Caco-2 (cell line): Measurements from ENCODE around the gene ALOXE3. TPM values are rescaled to one million over a fixed set of nuclear protein-coding genes. Genes with fewer than 3 reads are reported as not detected.

Source experiments
- BruUV-seq: library from RNA; stranded (reverse); fragments of 400-500 nt; replicated peaks from 2 replicates; lab custom pipeline; 2021; lab: Mats Ljungman, UMichigan
- CTCF ChIA-PET: fragments of 300-600 bp; sonication (Branson Sonifier 250); formaldehyde crosslinking; loops from one replicate; lab custom pipeline; 2022; ENCODE audit warnings: antibody characterized with exemption; lab: Charles Lee
- POLR2A ChIA-PET: fragments of 300-600 bp; sonication (Branson Sonifier 250); formaldehyde crosslinking; loops from one replicate; lab custom pipeline; 2022; ENCODE audit warnings: antibody characterized with exemption; lab: Charles Lee
- DNase-seq, 2 experiments: peaks; one replicate each; pipeline versions ENCODE4 v3.0.0 to v3.0.0-alpha.2; 2020 to 2022
- H3K27me3 ChIP-seq: replicated peaks from 2 replicates; pipeline ENCODE4 v1.6.0; 2011; ENCODE audit warnings: low read length; ENCODE audit not compliant: control insufficient read depth, insufficient read depth
- H3K36me3 ChIP-seq: 2 replicates; pipeline ENCODE4 v1.5.1; 2011; ENCODE audit warnings: low read length; ENCODE audit not compliant: control insufficient read depth, insufficient read depth
- H3K4me1 ChIP-seq: fragments of 250-450 bp; sonication (Bioruptor Pico); 2 replicates; pipeline ENCODE4 v1.5.1; 2020; ENCODE audit warnings: mild to moderate bottlenecking
- H3K4me3 ChIP-seq: 2 replicates; pipeline ENCODE4 v1.5.1; 2011; ENCODE audit warnings: low read depth, mild to moderate bottlenecking, control low read depth, low read length
- H3K9me3 ChIP-seq: fragments of 250-450 bp; sonication (Bioruptor Pico); 2 replicates; pipeline ENCODE4 v1.5.1; 2020; ENCODE audit warnings: mild to moderate bottlenecking, moderate library complexity
- H3K27ac Mint-ChIP-seq: one replicate; pipeline ENCODE4 v1.8.0; 2022; ENCODE audit warnings: mixed read lengths; ENCODE audit not compliant: unreplicated experiment
- H3K27me3 Mint-ChIP-seq: one replicate; pipeline ENCODE4 v1.8.0; 2022; ENCODE audit warnings: mixed read lengths; ENCODE audit not compliant: insufficient read depth, unreplicated experiment
- H3K36me3 Mint-ChIP-seq: one replicate; pipeline ENCODE4 v1.8.0; 2022; ENCODE audit warnings: mild to moderate bottlenecking, mixed read lengths; ENCODE audit not compliant: insufficient read depth, unreplicated experiment
- H3K4me1 Mint-ChIP-seq: one replicate; pipeline ENCODE4 v1.8.0; 2022; ENCODE audit warnings: low read depth, mixed read lengths; ENCODE audit not compliant: unreplicated experiment
- H3K4me3 Mint-ChIP-seq: one replicate; pipeline ENCODE4 v1.8.0; 2022; ENCODE audit warnings: mild to moderate bottlenecking, moderate library complexity, mixed read lengths; ENCODE audit not compliant: unreplicated experiment
- H3K9me3 Mint-ChIP-seq: one replicate; pipeline ENCODE4 v1.8.0; 2022; ENCODE audit warnings: mixed read lengths; ENCODE audit not compliant: unreplicated experiment
- CTCF ChIP-seq, 2 experiments: fragments of 200-600 bp in 1 of 2; IDR thresholded peaks; 1 replicate in 1 of 2; 2 replicates in 1 of 2; pipeline versions ENCODE4 v1.5.1 to v1.8.0; 2011 to 2022; ENCODE audit warnings: antibody characterized with exemption in 1 of 2, control low read depth in 1 of 2, inconsistent platforms in 1 of 2, low read depth in 1 of 2, low read length in 1 of 2, mild to moderate bottlenecking in 1 of 2, moderate library complexity in 1 of 2; ENCODE audit not compliant: insufficient read depth in 1 of 2, severe bottlenecking in 1 of 2, unreplicated experiment in 1 of 2
- intact Hi-C: fragments of 100-400 bp; cut with micrococcal nuclease; formaldehyde crosslinking; loops from one replicate; pipeline ENCODE4 v1.10.0; 2022; ENCODE audit not compliant: unreplicated experiment
- total RNA-seq: library from RNA; stranded (reverse); gene quantifications from 2 replicates; pipeline ENCODE4 v1.2.3, GENCODE V29; 2022

ALOXE3 gene
- total RNA-seq, 1 experiment from 2014 or later, result not detected

DNA sequence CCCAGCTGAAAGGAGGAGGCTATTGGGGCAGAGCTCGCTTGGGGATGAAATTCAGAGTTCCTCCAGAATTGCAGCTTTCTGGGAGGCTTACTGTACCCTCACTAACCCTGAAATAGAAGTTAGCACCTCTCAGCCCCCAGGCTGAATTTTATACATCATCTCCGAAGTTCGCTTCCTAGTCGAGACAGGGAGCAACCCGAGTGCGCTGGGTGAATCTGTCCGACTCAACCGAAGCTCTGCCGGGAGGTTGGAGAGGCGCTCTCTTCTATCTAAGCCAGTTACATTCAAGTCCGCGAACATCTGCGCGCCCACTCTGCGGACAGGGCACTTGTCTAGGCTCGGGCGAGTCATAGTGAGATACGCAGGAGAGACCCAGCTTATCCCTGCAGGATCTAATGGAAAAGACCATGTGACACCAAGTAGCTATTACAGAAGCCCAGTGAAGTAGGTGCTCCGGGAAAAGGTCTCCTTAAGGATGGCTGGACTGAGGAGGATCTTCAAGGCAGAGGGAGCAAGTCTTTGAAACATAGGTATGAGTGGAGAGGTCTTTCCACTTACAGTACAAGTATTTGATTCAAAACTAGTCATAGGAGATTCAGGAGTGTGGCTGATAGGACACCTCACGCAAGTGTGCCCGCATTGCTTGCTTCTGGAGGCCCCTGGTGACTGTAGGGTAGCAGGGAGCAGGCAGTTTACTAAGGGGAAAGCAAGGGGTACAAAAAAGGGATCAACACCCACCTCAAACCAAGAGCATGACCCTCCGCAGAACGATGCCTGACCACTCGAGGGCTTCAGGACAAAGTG lies 6.2 kb upstream of the ALOXE3 start:
- Histone ChIP-seq H3K4me3 (peak overlapping the region; percentile 37), H3K36me3 (no peaks in the 10 kb centered on the region), H3K4me1 (no peaks in the 10 kb centered on the region; the same call in 1 of the 2 replicates), H3K9me3 (no peaks in the 10 kb centered on the region), H3K27me3 (no peaks in the 10 kb centered on the region; the same call in 1 of the 2 replicates)
- CTCF ChIA-PET, result no interaction called here
- H3K9me3 Mint-ChIP-seq, result no peaks in the 10 kb centered on the region
- peak overlapping the region; percentile 87 for H3K4me3 Mint-ChIP-seq
- no peak for TF ChIP-seq CTCF (IDR thresholded peaks at IDR 0.05; ENCODE audit: insufficient read depth in 1 of 2, low read depth in 1 of 2, low read length in 1 of 2, severe bottlenecking in 1 of 2, unreplicated experiment in 1 of 2)
- peaks cover 50% of the 10 kb centered on the region for H3K36me3 Mint-ChIP-seq
- intact Hi-C loops, result loop anchor here (2.0 kb wide), 2 partner anchors 14 to 34 kb away; no protein-coding TSS in a partner anchor
- BruUV-seq, result no TSS peak
- no peak overlapping the region for H3K27ac Mint-ChIP-seq
- H3K4me1 Mint-ChIP-seq, result peaks cover 43% of the 10 kb centered on the region
- DNase-seq, result no peak
- POLR2A ChIA-PET, result interaction anchor here (0.8 kb wide), 1 partner anchor 32 kb away, joined by 3 read pairs; no protein-coding TSS in a partner anchor
- H3K27me3 Mint-ChIP-seq, result peaks cover 2% of the 10 kb centered on the region

GRCh38 chr17:8123695-8124349 lies 5.5 kb upstream of the ALOXE3 start, which contains the start of gene HES7:
TSS of gene HES7 (minus strand) at chr17:8124106. CDS start at chr17:8124084, 22 bp downstream.
- Histone ChIP-seq H3K9me3 (no peaks in the 10 kb centered on the region), H3K4me1 (no peaks in the 10 kb centered on the region; the same call in 1 of the 2 replicates), H3K27me3 (no peaks in the 10 kb centered on the region; the same call in 1 of the 2 replicates), H3K36me3 (no peaks in the 10 kb centered on the region), H3K4me3 (peak within 1 kb of the TSS; percentile 37)
- BruUV-seq, result no TSS peak
- ChIA-PET CTCF (interaction anchor here (0.7 kb wide), 1 partner anchor 99 kb away, joined by 3 read pairs; no protein-coding TSS in a partner anchor), POLR2A (interaction anchor here (0.8 kb wide), 1 partner anchor 33 kb away, joined by 3 read pairs; no protein-coding TSS in a partner anchor)
- Mint-ChIP-seq H3K4me1 (peaks cover 44% of the 10 kb centered on the region), H3K36me3 (peaks cover 56% of the 10 kb centered on the region), H3K4me3 (peak within 1 kb of the TSS; percentile 87), H3K27me3 (peaks cover 2% of the 10 kb centered on the region), H3K27ac (no peak within 1 kb of the TSS), H3K9me3 (no peaks in the 10 kb centered on the region)
- TF ChIP-seq CTCF (IDR thresholded peaks at IDR 0.05; ENCODE audit: insufficient read depth in 1 of 2, low read depth in 1 of 2, low read length in 1 of 2, severe bottlenecking in 1 of 2, unreplicated experiment in 1 of 2), result no peak
- DNase-seq, result no peak
- intact Hi-C loops, result loop anchor here (2.0 kb wide), 2 partner anchors 15 to 35 kb away; no protein-coding TSS in a partner anchor
